Measurements from ENCODE around the gene TLCD1.

TLCD1 gene, protein sequence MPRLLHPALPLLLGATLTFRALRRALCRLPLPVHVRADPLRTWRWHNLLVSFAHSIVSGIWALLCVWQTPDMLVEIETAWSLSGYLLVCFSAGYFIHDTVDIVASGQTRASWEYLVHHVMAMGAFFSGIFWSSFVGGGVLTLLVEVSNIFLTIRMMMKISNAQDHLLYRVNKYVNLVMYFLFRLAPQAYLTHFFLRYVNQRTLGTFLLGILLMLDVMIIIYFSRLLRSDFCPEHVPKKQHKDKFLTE

GRCh38 chr17:28726226-28726626, at the start of gene TLCD1:
TSS of gene TLCD1 (minus strand) at chr17:28726233. CDS start at chr17:28726097, 136 bp downstream.
- peak; percentile 90 for DNase-seq

- no peak for DNase-seq
Measured at GRCh38 chr17:28774206-28774605, 48.2 kb upstream of the TLCD1 start.

- DNase-seq: no peak
Measured at GRCh38 chr17:28773736-28774135, 47.7 kb upstream of the TLCD1 start.

DNA sequence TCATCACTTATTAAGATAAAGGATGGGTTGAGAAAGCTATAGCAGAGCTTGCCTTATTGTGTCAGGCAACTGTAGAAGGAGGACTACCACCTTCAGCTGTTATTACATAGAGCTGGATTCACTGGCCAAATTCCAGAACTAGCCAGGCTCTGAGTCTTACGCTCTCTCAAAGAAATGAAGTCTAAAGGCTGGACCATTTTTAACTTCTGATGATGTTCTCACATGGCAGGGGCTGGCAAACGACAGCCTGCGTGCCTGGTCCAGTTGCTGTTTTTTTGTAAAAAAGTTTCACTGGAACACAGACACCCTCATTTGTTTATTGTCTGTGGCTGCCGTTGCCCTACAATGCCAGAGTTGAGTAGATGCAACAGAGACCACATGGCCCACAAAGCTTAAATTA, 39.0 kb upstream of the TLCD1 start:
- DNase-seq: no peak

DNA sequence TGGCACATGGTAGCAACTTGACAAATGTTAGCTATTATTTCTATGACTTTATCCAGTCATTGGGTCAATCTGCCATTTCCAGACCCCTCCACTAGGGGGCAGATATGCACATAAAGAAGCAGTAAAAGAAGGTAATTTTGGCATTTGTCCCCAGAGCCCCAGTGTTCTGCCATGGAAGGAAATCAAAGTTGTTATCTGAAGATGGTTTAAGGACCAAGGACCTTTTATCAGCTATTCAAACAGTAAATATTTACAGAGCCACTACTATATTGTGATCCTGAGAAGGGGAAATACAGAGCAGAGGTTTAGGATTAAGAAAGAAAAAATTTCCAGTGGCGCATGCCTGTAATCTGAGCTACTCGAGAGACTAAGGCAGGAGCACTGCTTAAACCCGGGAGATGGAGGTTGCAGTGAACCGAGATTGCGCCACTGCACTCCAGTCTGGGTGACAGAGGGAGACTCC, 37.8 kb upstream of the TLCD1 start:
- DNase-seq: peak; percentile 85

DNA sequence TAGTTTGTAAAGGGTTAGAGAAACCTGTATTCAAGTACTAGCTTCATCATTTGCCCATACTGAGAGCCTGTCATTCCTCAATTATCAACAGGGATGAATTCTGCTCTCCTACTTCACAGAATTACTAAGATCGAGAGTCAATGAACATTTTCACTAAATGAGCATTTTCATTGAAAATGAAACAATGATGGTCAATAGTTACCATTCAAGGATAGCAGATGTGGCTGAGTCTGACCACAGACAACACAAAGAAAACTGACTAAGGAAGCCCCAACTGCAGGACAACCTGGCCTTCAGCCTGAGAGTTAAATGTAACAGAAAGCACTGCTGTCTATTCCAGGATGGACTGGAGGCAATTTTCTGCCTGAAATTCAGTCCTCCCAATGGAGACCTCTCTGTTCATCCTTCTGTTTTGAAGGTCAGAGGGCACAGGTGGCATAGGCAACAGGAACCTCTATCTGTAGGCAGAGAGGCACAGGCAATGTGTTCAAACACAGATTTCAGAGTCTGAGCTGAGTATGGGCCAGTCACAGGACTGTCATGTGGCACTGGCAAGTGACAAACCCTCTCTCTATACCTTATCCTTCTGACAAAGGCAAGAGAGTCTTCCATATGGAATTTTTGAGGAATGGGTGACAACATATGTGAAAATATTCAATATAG, 37.2 kb upstream of the TLCD1 start:
- no peak for DNase-seq

DNA sequence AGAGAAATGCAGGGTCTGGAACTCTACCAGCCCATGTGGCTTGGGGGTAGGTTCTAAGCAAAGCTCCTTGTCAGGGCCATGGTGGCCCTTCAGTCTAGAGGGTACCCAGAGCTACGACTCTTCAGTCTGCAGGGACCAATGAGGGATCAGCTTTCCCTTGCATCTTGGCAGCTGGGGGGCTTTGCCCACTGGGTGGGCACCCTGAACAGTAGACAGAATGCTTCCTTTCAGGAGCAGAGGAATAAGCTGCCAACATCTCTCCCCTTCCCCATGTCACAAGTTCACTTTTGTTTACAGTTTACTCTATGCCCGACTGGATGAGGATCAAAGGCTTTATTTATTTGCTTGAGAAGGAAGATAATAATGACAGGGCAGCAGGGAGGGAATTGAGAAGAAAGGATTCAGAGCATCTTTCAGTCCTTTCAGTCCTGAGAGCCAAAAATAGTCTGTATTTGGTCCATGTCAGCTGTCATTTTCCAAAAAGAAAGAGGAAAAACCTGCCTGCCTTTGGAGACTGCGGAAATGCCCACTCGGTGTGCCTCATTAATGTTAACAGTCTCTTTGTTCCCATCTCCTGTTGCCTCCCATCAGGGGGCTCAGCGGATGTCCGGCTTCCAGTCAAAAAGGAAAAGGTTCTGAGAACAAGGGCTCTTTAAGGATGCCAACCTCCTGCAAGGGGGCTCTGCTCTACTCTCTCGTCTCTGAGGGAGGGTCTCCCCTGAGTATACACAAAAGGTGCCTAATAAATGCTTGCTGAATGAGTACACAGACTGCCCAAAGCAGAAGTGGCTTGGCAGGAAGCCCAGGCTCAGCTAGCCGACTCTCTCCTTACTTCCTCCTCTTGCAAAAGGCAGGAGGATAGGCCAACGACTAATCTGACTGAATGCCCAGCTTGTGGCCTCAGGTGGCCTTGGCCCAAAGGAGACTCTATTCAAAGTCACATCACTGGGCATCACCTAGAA, 34.8 kb upstream of the TLCD1 start:
- DNase-seq: no peak

- no peak for DNase-seq
Measured at GRCh38 chr17:28759256-28759865, 33.3 kb upstream of the TLCD1 start.

GRCh38 chr17:28758411-28759121, 32.5 kb upstream of the TLCD1 start:
- DNase-seq: no peak

GRCh38 chr17:28756049-28756804, 30.2 kb upstream of the TLCD1 start:
- DNase-seq: no peak

GRCh38 chr17:28755486-28755885, 29.5 kb upstream of the TLCD1 start:
- DNase-seq: no peak

- DNase-seq: no peak
Measured at GRCh38 chr17:28751600-28752366, 25.8 kb upstream of the TLCD1 start.

DNA sequence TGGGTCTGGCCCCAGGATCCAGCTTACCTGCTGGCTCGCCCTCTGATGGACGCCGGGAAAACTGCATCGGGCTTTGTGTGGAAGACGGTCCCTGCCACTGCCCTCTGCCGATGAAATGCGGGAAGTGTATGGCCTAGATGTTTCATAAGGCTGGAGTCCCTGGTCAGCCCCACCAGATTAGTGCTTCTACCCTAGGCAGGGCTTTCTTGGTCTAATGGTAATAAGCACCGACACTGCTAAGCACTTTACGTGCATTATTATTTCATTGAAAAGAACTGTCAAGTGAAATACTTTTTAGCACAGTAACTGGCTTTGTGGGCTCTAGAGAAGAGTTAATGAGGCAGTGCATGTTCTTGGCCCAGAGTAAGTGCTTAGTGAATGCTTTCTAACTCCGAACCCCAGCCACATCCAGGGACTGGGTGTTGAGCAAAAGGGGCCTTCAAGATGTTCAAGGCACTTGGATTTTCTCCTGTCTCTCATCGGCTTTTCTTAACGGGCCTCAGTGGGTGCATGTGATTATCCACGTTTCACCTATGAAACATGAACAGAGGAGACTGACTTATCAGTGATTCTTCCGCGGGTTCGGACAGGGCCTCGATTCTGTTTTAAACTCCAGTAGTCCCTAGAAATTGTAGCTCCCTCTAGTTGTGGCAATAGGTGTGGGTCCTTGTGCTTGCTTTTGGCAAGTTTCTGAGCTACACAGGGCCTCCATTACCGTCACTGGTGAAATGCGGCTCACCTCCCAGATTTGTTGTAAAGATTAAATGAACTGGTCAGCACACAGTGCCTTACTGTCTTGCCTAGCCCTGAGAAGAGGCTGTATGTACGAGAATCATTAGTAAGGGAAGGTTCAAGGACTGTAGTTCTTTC, 24.4 kb upstream of the TLCD1 start:
- DNase-seq: peak; percentile 98

DNA sequence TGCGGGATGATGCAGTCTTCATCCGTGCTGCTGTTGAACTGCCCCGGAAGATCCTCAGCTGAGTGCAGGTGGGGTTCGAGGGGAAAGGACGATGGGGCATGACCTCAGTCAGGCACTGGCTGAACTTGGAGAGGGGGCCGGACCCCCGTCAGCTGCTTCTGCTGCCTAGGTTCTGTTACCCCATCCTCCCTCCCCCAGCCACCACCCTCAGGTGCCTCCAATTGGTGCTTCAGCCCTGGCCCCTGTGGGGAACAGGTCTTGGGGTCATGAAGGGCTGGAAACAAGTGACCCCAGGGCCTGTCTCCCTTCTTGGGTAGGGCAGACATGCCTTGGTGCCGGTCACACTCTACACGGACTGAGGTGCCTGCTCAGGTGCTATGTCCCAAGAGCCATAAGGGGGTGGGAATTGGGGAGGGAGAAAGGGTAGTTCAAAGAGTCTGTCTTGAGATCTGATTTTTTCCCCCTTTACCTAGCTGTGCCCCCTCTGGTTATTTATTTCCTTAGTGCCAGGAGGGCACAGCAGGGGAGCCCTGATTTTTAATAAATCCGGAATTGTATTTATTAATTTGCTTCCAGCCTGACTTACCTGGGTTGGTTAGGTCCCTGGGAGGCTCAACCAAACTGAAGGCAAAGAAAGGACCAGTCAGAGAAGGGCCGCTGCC, 23.6 kb upstream of the TLCD1 start:
- no peak for DNase-seq

DNA sequence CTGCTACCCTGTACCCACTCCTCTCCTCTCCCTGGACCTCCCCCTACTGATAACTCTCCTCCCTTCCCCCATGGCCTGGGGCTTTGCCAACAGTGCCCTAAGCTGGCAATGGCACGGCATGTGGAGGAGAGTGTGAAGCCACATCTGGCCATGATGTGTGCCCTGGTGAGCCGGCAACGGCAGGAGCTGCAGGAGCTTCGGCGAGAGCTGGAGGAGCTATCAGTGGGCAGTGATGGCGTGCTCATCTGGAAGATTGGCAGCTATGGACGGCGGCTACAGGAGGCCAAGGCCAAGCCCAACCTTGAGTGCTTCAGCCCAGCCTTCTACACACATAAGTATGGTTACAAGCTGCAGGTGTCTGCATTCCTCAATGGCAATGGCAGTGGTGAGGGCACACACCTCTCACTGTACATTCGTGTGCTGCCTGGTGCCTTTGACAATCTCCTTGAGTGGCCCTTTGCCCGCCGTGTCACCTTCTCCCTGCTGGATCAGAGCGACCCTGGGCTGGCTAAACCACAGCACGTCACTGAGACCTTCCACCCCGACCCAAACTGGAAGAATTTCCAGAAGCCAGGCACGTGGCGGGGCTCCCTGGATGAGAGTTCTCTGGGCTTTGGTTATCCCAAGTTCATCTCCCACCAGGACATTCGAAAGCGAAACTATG, 23.0 kb upstream of the TLCD1 start:
- DNase-seq: no peak

- DNase-seq: no peak
Measured at GRCh38 chr17:28747801-28748750, 22.0 kb upstream of the TLCD1 start.

DNA sequence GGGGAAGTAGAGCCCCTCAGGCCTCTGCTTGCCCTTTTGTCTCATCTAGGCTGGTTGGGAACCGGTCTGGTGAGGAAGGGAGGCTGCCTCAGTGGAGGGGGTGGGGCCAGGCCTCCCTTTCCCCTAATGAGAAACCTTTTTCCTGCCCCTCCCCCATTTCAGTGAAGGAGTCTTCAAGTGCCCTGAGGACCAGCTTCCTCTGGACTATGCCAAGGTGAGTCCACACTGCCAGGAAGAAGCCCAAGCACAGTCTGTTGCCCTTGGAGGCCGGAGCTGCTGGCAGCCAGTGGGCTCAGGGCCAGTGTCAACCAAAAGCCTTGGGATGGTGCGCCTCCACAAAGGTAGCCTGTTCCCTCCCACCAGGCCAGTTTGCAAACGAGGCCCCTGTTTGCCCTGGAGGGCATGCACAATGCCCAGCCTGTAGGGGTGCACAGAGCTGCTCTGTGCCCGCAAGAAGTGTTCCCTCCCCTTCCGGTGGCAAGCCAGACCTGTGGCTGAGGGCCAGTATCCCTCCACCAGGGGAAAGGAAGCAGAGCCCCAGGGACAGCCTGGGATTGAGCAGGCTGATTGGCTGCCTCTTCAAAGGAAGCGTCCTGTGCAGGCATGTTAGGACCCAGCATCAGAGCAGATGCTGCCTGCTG, 21.1 kb upstream of the TLCD1 start:
- no peak for DNase-seq

Measured in NCI-H82 (cell line).